GM18870 (cell line): Measurements from ENCODE around the gene DENND4B.

Experiments
- ATAC-seq: cut with Tn5 transposase; IDR thresholded peaks from one replicate; pipeline ENCODE4 v1.9.1; 2021; ENCODE audit warnings: moderate library complexity; ENCODE audit not compliant: unreplicated experiment

DENND4B gene

GRCh38 chr1:153968972-153969371 lies 22.5 kb upstream of the DENND4B start:
- ATAC-seq: no peak

- ATAC-seq: no peak
Observed at GRCh38 chr1:153968408-153968807, 21.9 kb upstream of the DENND4B start.

DNA sequence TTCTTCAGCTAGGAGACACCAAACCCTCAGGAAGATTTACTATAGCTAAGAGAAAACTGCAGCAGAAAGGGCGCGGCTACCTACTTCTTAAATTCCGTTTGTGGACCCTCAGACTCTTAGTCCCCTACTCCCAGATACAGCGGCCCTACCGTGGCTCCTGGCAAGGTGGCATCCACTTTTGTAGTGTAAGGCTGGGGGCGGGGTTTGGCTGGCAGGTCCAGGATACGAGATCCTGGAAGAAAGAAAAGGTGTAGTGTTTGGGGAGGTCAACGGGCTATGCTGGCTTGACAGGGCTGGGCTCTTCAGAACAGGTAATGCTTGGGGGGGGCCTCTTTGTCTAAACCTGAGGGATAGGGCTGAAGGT lies 21.5 kb upstream of the DENND4B start:
- ATAC-seq: no peak

GRCh38 chr1:153967107-153967999 lies 20.8 kb upstream of the DENND4B start, which contains the start of gene CREB3L4:
CREB3L4 (plus strand) TSS chr1:153967902; CDS start chr1:153968526, 624 bp downstream.
- peak; percentile 72 for ATAC-seq

DNA sequence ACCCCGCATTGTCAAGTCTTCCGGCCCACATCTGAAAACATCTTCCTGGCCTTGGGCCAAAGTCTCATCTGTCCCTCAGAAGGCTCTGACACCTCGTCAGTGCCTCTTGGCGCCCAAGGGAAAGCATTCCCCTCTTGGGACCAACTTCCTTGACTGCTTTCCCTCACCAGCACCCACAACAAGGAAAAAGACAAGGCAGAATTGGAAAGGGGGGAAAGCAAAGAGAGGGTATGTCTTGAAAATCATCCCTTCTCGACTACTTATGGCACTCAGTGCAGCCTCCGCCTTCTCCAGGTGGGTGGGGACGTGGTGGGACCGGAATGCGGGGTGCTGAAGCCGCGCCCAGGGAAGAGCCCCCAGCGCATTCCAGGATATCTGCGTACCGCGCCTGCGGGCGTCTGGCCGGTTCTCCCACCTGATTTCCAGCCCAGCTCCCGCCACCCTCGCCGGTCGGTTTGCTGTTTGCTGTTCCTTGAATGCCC lies 17.4 kb upstream of the DENND4B start:
- ATAC-seq: no peak

- ATAC-seq: peak; percentile 44
Observed at GRCh38 chr1:153963030-153963849, 16.7 kb upstream of the DENND4B start, which contains the start of gene SLC39A1. SLC39A1 (minus strand) TSS chr1:153963537; CDS start chr1:153962715, 822 bp downstream.

GRCh38 chr1:153962088-153963029 lies 15.8 kb upstream of the DENND4B start:
- no peak for ATAC-seq

DNA sequence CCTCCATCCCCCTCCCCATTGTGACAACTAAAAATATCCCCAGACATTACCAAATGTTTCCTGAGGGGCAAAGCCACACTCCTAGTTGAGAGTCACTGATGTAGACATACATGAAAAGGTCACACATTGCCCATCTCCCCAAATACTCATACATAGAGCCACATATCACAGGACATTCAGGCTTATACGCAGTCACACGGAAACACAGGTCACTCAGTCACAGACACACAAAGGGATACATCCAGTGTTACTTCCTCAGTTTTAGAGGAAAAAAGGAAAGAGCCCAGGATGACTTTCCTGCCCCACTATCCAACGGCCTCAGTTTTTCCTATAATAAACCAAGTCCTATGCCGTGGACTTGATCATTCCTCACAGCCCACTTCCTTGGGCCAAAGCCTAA lies 14.9 kb upstream of the DENND4B start:
- ATAC-seq: no peak

GRCh38 chr1:153960206-153960605 lies 13.7 kb upstream of the DENND4B start:
- ATAC-seq: no peak

DNA sequence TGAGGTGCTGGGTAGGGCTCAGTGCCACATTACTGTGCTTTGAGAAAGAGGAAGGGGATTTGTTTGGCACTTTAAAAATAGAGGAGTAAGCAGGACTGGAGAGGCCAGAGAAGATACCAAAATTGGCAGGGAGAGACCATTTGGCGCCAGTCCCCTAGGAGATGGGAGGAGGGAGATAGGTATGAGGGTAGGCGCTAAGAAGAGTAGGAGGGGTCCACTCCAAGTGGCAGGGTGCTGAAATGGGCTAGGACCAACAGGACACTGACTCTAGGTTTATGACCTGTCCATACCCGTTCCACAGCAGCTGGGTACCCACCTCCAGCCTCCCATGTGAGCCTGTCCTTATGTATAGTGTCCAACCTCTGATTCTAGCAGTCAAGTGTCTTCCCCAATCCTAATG lies 12.9 kb upstream of the DENND4B start:
- no peak for ATAC-seq

GRCh38 chr1:153958961-153959260 lies 12.4 kb upstream of the DENND4B start:
- ATAC-seq: peak; percentile 9

- peak; percentile 72 for ATAC-seq
Observed at GRCh38 chr1:153958111-153958960, 11.8 kb upstream of the DENND4B start, which contains the start of gene CRTC2. CRTC2 (minus strand) TSS chr1:153958612; CDS start chr1:153958497, 115 bp downstream.

- no peak for ATAC-seq
Observed at GRCh38 chr1:153957744-153958110, 11.2 kb upstream of the DENND4B start.

- ATAC-seq: no peak
Observed at GRCh38 chr1:153956997-153957715, 10.6 kb upstream of the DENND4B start.

DNA sequence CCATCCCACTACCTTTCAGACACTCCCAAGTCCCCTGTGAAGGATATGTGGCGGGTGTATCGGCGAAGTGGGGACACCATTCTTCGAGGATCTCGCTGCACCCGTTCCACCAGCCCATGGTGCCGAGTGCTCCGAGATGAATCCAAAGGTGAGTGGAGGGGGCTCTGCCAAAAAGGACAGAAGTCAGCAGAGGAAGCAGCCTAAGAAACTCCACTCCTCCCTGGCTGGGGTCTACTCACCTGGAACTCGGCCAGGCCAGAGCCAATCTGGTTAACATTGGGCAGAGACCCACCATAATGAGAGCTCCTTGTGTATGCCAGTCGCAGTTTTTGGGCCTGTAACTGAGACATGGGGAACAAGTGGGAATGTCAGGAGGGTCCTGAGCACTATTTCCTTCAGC lies 8.3 kb upstream of the DENND4B start:
- no peak for ATAC-seq

- ATAC-seq: no peak
Observed at GRCh38 chr1:153953859-153954365, 7.4 kb upstream of the DENND4B start.

DNA sequence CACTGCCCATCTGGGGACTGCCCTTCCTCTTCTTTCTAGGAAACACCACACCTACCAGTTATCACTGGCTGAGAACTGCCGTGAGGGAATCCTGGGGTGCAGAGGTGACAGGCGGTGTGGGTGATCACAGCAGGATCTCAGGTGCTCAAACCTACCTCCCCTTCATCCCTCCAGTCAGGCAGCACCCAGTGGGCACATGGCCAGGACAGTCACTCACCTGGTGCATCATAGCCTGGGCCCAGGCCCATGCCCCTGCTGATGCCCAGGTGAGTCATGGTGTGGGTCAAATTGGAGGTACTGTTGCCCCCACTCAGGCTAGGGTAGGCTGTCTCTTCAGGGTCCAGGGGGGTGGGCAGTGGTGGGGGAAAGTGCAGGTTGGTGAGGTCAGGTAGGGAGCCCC lies 5.3 kb upstream of the DENND4B start:
- no peak for ATAC-seq

GRCh38 chr1:153951183-153951582 lies 4.7 kb upstream of the DENND4B start:
- no peak for ATAC-seq
